GM12865 (cell line): ENCODE measurements around the gene MRTFA.

Source experiments
- DNase-seq: peaks from one replicate; pipeline ENCODE4 v3.0.0; 2010; ENCODE audit warnings: low read depth
- H3K4me3 ChIP-seq: 2 replicates; pipeline ENCODE4 v1.5.1; 2011; ENCODE audit warnings: mild to moderate bottlenecking, low read depth, low read length, control low read depth
- TF ChIP-seq, protein P1 (sequence below): IDR thresholded peaks from 2 replicates; pipeline ENCODE4 v1.5.1; 2011; ENCODE audit warnings: low read length, control low read depth, low read depth, inconsistent platforms; ENCODE audit not compliant: insufficient read depth; ENCODE audit errors: missing control alignments

MRTFA gene

DNA sequence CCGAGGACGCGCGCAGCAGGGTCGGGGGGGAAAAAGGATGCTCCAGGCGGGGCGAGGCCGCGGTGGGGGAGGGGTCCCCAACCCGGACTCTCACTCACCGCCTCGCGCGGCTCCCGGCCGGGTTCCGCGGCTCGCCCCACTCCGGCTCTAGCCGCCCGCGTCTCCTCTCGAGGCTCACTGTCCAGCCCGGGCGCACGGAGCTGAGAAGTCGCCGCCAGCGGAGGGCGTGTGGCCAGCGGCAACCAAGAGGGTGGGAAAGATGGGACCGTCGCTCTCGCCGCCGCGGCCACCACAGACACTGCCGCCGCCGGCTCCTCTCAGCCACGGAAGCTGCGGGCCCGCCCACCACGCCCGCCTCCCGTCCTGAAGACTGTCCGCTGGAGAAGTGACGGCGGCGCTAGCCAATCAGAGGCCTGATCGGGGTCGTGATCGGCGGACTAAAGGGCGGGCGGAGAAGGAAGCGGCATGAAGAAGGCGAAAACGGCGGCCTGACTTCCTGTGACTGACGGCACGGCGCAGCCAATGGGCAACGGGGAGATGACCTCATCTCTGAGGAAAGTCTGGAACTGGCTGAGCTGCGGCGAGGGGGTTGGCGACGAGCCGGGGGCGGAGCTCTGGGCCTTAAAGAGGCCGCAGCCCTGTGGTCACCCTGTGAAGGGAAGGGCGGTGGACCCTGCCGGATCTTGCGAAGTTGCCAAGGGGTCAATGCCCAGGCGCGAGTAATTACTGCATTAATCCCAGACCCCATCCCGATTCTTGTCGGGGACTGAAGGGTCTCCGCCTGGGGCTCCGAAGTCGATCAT lies at the start of gene MRTFA:
Gene MRTFA, minus strand, starts transcription at position 340 of the 803 bp plus-strand sequence.
- TF ChIP-seq, protein P1, sequence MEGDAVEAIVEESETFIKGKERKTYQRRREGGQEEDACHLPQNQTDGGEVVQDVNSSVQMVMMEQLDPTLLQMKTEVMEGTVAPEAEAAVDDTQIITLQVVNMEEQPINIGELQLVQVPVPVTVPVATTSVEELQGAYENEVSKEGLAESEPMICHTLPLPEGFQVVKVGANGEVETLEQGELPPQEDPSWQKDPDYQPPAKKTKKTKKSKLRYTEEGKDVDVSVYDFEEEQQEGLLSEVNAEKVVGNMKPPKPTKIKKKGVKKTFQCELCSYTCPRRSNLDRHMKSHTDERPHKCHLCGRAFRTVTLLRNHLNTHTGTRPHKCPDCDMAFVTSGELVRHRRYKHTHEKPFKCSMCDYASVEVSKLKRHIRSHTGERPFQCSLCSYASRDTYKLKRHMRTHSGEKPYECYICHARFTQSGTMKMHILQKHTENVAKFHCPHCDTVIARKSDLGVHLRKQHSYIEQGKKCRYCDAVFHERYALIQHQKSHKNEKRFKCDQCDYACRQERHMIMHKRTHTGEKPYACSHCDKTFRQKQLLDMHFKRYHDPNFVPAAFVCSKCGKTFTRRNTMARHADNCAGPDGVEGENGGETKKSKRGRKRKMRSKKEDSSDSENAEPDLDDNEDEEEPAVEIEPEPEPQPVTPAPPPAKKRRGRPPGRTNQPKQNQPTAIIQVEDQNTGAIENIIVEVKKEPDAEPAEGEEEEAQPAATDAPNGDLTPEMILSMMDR, result no peak
- peak; percentile 100 for DNase-seq

DNA sequence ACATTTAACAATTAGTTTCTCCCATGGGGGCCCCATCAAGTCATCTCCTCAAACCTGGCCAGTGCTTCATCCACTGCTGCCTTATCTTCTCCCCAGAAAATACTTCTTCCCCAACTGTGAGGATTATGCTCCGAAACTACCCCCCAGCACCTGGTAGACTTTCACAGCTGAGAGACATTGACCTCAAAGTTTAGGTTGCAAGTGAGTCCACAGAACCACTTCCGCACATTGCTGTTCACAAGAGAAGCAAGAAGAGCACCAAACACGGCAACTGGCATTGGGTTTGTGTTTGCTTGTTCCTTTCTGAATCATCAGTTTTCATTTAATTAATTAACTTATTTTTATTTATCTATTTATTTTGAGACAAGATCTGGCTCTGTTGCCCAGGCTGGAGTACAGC lies 48.9 kb upstream of the MRTFA start:
- TF ChIP-seq, protein P1, result no peak
- H3K4me3 ChIP-seq, result no peak overlapping the region
- DNase-seq, result no peak

More for the DNA sequence above, at the start of gene MRTFA:
- peak within 1 kb of the TSS; percentile 77 for H3K4me3 ChIP-seq

DNA sequence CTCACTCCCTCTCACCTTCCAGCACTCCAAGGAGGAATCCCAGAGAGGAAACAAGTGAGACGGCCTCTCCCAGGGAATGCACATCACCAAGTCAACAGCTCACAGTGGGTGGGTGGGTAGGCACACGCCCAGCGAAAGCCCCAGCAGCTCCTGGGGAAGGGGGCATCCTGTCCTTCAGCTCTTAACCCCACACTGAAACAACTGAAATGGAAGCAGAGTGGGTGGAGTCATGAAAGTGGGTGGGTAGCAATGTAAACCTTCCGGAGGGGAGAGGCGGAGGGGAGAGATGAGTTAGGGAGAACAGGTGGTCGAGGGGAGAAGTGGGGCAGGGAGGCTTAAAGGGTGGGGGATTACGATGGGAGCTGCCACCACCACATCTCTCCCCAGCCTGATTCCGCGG lies 48.2 kb upstream of the MRTFA start:
- TF ChIP-seq, protein P1, result no peak
- DNase-seq, result no peak
- H3K4me3 ChIP-seq, result no peak overlapping the region

DNA sequence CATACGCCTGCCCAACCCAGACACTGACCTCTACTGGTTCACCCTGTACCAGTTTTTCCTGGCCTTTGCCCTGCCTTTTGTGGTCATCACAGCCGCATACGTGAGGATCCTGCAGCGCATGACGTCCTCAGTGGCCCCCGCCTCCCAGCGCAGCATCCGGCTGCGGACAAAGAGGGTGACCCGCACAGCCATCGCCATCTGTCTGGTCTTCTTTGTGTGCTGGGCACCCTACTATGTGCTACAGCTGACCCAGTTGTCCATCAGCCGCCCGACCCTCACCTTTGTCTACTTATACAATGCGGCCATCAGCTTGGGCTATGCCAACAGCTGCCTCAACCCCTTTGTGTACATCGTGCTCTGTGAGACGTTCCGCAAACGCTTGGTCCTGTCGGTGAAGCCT lies 44.9 kb upstream of the MRTFA start:
- no peak overlapping the region for H3K4me3 ChIP-seq
- DNase-seq, result no peak
- TF ChIP-seq, protein P1, result no peak

DNA sequence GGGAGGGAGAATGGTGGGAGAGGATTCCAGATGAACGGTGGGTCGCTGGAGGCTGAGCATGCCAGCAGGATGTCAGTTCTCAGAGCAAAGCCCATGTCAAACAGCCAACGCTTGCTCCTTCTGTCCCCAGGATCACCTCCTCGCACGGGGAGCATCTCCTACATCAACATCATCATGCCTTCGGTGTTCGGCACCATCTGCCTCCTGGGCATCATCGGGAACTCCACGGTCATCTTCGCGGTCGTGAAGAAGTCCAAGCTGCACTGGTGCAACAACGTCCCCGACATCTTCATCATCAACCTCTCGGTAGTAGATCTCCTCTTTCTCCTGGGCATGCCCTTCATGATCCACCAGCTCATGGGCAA lies 44.3 kb upstream of the MRTFA start:
- no peak overlapping the region for H3K4me3 ChIP-seq
- no peak for DNase-seq
- TF ChIP-seq, protein P1, result no peak

DNA sequence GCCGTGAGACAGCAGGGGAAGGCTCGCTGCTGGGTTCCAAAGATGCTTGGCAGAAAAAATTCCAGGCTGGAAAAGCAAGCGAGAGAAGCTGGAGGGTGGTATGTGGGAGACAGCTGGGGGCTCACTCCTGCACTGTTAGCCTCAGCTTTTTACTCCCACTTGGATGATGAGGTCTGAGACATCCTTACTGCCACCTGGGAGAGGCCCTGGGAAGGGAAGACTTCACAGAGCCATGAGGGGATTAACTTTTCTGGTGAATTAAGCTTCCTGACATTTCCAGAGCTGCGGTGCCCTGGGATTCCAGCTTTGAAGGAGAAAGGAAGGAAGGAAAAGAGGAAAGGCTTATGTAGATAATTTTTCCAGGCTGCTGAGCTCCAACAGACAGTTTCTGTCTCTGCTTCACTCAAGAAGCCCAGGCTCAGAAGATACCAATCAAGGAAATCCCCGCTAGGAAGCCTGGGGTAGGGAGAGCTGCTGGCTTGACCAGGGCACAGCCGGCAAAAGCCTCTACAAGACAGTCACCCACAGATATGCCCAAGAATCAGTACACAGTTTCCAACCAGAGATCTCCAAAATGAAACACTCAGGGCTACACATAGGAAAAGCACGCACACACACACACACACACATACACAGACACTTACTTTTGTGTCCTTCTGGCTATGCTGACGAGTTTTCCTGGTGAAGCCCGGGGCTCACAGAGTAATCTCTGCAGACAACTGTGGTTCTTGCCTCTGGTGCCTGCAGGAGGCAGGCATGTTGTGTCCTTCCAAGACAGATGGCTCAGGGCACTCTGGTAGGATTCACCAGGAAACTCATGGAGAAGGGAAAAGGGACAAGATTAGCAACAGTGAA lies 43.7 kb upstream of the MRTFA start:
- TF ChIP-seq, protein P1, result no peak
- H3K4me3 ChIP-seq, result no peak overlapping the region
- DNase-seq, result no peak
